T-helper 9 cell (primary cell): ENCODE results near the gene ACLY.
"Not testable (repeated sequence)": the region's sequence is repeated elsewhere in the genome, so short reads cannot be mapped to it uniquely, and the experiment has no call there.

Source experiments
- DNase-seq: peaks from one replicate; pipeline ENCODE4 v3.0.0-alpha.2; 2020

ACLY gene

DNA sequence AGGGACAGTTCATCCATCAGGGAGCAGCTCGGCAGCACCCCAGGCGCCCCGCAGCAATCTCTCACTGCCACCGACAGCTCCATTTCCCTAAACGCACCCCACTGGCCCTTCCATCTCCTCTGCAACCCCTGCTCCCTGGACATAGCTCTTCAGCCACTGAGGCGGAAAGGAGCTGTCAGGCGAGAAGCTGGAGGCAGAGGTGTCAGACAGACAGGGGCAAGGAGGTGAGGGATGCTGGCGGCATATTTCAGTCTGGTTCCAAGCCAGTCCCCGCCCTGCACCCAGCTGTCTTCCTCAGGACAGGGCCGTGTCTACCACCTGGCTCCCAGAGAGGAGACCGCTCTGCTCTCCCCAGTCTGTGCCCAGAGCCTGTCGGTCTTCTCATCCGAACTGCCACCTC is 9.7 kb downstream of the ACLY start:
- no peak for DNase-seq

DNA sequence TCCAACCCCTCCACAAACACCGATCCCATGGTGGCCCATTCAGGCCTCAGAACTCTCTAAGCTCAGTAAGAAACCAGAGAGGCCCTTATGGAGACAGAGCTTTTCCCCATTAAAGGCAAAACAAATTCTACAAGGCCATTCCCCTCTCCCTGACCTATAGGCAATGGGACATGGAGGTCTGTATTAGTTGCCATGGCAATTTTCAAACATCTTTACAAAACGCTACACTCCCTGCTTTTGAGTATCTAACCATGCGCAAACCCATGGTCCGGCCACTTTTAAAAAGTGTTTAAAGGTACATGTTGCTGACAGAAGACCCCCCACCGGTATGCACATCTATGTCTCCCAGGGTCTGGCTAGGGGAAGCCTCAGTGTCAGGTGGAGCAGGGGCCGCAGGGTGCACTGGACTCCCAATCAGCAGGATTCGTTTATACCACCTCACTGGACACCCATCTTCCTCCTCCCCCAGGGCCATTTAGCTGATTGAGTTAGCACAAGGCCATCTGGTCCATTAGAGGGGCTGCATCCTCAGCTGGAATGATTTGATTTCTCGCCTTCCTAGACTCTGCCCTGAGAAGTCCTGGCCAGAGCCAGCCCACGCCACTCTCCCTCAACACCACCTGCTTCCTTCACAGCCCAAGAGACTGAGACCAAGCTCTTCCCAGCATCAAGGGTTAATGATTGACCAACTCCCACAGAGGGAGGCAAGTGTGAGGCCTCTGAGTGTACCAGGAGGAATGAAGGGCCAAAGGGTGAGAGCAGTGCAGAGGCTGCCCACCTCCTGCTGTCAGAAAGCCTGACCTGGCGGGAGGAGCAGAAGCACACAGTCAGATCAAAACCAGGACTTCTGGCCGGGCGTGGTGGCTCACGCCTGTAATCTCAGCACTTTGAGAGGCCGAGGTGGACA is 10.9 kb downstream of the ACLY start:
- DNase-seq = no peak

DNA sequence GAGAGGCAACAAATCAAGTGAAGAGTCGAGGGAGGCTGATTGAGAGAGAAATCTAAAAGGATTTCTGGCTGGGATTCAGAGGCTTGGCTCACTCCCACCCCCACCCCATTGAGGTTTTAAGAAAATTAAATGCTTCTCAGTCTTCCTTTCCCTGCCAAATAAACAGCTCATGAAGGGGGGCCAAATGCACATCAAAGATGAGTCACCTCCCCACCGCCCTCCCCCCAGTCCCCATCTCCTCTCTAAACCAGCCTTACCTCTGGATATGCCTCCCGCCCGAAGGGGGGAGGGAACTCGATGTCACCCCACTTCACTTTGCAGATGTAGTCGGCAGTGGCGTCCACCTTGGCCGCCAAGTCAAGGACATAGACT is 11.6 kb downstream of the ACLY start:
- no peak for DNase-seq

DNA sequence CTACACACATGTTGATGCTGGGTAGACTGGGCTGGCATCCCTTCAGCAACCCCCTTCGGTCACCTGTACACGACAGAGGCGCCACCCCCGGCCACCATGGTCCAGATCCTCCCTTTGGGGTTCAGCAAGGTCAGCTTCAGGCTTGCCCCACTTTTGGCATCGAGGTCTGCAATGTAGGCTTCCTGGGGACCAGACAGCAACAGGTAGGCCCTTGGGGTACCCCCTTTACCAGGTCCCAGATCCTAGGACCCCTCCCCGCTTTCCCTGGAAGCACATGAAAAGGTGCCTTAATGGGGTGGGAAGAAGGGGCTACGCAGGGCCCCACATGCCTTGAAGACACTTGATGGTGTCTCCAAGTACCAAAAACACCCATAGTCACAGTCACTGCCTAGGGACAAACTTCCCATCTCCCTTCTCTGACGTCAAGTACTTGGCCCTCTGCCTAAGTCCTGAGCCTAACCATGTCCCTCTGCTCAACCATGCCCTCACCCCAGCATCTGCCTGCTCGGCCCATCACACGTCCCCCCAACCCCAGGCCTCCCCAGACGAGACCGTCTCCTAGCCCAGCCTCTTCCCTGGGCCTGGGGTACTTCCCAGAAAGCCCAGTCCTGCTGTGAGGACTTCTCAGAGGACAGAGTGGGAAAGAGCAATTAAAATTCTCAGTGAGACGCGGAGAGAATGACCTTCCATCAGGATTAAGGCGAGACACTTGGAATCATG is 12.1 kb downstream of the ACLY start:
- no peak for DNase-seq

DNA sequence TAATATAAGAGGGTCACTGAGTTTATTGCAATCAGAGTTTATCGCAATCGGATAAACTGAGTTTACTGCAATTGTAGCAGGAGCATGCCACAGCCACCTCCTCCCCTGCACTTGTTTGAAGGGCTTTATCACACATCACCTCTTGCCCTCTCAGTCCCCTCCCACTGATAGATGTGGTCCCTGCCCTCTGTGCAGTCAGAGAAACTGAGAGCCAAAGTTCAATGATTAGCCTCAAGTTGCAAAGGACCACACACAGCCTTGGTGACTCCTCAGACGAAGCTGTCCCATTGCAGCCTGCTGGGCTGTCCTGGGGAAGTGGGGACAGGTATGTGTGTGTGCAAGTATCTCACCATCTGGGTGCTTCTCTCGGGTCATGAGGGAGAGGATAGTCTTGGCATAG is 13.6 kb downstream of the ACLY start:
- DNase-seq = no peak

DNA sequence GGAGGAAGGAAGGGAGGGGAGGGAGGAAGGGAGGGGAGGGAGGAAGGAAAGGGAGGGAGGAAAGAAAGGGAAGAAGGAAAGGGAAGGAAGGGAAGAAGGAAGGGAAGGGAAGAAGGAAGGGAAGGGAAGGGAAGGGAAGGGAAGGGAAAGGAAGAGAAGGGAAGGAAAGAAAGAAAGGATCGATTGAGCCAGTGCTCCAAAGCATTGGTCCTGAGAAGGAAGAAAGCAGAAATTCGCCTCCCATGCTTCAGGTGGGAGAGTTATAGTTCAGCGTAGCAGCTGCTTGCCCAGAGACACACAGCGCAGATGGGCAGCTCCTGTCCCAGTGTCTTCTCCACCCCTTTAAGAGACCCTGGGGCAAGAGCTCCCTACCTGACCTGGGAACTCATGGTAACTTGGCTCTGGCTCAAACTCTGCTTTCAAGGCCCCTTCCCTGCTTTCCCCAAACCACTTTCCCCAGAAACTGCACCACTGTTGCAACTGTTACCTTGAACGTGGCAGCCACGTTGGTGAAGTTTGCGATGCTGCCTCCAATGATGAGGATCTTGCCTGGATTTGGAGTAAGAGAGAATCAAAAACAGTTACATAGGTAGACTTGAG is 14.4 kb downstream of the ACLY start:
- DNase-seq = no peak

DNA sequence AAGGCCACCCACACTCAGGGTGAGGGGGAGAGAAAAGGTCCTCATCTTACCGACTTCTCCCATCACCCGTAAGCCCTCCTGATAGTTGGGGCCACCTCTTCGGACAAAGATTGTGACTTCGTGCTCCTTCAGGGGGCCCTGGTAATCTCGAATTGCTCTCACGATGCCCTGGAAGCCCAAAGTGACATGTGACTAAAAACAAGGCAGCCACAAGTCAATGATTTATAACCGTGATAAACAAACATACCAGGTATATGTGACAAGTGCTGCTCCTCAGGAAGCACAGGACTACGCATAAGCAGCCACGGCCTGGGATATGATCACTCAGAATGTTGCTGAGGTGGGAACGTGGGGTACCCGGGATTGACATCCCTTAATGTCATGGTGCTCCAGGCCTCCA is 17.1 kb downstream of the ACLY start:
- DNase-seq = no peak

DNA sequence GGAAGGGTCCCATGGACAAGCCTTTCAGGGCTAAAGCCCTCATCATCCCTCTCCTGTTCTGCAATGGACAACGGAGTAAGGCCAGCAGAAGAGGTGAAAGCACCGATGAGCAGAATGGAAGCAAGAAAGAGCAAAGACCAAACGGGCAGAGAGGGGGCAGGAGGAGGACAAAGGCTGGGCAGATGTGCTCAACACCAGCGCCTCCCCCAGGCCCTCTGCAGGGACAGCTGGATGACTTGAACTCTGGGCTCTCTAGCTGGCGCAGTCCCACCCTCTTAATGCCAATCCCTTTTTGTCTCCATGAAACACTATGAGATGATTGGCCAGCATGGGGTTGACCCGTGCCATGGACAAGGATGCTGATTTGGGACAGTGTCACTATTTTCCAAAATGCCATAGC is 22.0 kb downstream of the ACLY start:
- no peak for DNase-seq

DNA sequence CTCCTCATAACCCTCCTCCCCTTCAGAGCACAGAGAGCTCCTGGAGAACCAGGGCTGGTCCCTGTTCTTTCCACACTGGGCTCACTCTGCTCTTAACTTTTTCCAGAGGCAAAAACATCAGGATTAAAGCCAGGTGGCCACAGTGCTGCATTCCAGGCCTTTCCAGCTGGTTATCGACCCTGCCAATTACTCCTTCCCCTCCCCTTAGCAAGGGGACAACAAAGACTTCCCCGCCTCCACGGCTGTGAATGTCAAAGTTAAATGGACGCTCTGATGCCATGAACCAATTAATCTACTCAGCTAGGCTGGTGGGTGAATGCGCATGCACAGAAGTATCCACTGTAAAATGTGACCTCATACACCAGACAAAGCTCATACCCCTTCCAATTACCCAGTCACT is 23.1 kb downstream of the ACLY start:
- no peak for DNase-seq

DNA sequence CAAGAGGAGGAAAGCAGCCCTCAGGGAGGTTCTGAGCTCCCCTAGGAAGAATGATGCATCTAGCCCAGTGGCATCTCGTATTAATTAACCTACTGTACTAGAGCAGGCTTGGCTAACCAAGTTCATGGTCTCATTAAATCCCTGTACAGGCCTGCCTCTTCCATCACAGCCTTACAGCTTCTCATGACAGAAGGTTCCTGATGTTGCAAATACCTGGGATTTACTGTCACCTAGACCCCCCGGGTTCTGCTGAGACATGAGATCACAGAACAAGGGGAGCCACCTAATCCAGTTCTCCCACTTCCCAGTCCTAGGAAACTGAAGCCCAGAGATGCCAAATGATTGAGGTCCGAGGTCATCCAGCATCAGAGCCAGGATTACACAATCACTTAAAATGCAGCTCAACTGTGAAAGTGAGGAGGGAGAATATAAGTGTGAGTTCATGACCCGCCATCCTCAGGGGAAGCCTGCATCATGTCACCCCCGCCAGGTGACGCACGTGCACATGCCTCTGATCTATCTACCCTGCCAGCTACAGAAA is 23.9 kb downstream of the ACLY start:
- no peak for DNase-seq

DNA sequence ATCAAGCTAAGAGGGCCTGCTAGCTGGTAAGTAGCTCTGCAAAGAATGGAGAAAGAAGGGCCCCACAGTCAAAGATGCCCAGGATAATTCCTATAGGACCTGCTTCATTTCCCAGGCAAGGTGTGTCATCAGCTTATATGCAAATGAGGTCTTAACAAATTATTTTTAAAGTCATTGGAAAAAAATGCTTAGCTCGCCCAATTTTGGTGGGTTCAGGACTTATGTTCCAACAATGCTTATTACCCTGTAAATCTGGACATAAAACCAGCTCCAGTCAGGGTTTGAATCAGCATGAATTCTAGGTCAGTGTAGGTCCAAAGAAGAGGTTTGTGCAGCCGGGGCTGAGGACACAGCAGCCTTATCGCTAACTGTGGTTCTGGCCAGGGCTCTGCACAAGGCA is 25.4 kb downstream of the ACLY start:
- DNase-seq = no peak

DNA sequence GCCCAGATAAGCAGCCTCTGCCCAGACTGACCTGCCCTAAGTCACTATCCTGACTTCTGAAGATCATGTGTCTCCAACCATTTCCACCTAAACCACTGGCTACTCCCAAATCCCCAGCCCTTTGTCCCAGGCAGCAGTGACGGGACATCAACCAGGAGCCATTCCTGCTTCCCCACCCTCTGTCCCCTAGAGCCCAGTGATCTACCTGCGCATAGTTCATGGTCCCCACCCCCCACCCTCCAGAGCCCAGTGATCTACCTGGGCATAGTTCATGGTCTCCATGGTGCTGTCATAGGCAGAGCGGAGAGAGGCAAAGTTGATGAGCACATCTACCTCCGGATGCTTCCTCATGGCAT is 26.8 kb downstream of the ACLY start:
- DNase-seq = no peak

DNA sequence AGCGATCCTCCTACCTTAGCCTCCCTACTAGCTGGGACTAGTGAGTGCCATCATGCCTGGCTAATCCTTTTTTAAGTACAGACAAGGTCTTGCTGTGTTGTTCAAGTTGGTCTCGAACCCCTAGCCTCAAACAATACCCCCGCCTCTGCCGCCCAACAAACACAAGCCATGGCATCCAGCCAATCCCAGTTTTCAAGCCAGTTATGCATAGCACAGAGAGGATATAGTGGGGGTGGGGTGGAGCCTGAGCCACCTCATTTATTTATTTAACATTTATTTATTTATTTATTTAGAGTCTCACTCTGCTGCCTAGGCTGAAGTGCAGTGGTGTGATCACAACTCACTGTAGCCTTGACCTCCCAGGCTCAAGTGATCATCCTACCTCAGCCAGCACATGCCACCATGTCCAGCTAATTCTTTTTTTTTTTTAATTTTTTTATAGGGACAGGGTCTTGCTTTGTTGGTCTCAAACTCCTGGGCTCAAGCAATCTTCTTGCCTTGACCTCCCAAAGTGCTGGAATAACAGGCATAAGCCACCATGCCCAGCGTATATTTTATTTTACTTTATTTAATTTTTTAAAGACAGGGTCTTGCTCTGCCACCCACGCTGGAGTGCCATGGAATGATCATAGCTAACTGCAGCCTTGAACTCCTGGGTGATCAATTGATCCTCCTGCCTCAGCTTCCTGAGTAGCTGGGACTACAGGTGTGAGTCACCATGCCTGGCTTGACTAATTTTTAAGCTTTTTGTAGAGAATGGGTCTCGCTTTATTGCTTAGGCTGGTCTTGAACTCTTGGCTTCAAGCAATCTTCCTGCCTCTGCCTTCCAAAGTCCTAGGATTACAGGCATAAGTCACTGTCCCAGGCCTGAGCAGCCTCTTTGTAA is 27.4 kb downstream of the ACLY start:
- no peak for DNase-seq

DNA sequence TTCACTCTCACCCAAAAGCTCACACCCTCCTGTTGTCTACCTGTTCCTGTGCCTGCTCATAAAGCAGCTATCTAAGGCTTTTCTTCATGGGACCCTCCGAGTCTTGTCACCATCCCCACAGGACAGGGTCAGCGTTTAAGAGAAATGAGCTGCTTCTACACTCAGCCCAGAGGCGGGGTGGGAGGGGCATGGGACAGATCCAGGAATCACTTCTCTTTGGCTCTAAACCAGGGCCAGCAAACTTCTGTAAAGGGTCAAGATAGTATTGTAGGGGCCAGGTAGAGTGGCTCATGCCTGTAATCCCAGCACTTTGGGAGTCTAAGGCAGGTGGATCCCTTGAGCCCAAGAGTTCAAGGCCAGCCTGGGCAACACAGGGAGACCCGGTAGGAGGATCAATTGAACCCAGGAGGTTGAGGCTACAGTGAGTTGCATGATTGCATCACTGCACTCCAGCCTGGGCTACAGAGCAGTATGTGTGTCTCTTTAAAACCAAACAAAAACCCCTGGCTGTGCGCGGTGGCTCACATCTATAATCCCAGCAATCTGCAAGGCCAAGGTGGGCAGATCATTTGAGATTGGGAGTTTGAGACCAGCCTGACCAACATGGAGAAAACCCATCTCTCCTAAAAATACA is 30.3 kb downstream of the ACLY start:
- no peak for DNase-seq

DNA sequence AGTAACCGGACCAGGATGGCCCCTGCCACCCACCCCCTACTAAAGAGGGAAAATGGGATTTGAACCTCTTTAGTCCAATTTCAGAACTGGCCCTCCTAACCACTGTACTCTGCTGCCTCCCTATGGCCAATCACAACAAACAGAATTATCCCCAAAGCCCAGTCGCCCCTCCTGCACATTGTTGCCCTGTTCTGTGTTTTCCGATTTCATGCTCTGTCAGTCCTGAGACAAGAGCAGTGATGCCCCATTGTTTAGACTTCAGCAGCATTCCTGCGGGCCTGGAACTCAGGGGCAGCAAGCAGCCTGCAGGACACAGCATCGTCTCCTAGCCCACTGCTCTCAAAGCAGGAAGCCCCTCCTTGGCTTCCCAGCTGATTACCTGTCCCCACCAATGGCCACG is 33.0 kb downstream of the ACLY start:
- DNase-seq = no peak

DNA sequence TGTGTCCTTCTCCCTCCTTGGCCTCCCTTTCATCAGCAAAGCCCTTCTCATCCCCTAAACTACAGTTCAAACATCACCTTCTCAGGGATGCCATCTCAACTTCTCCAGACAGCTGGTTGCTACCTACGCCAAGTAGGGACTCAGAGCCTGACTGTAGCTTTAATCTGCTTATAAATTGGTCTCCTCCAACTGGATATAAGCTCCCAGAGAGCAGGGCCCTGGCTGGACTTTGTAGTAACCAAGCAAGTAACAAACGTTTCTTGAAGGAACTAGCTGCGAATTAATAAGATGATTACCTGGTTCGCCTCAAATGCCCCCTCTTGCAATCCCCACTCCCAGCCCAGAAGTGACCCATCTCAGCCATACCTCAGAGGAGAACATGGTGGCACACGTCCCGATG is 36.0 kb downstream of the ACLY start:
- DNase-seq = no peak

DNA sequence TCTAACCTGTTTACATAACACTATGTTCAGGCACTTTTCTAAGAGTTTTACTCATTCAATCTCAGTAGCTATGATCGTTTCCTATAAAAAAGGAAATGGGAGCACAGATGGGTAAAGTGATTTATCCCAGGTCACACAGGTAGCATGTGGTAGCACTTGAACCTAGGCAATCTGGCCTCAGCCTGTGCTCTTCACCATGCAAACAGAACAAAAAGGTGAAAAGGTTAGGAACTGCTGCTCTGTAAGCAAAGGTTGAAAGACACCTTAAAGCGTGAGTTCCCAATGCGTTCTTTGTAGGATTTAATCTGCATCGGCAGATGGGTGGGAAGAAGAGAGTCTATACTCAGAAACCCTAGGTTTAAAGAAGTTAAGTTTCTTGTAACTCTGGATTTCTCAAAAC is 38.6 kb downstream of the ACLY start:
- no peak for DNase-seq

DNA sequence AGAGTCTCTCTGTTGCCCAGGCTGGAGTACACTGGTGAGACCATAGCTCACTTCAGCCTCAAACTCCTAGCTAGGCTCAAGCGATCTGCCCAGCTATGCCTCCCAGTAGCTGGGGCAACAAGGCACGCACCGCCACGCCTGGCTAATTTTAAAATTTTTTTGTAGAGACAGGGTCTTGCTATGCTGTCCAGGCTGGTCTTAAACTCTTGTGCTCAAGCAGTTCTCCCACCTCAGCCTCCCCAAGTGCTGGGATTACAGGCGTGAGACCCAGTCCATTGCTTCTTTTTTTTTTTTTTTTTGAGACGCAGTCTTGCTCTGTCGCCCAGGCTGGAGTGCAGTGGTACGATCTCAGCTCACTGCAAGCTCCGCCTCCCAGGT is 44.5 kb downstream of the ACLY start:
- DNase-seq = not testable (repeated sequence)

DNA sequence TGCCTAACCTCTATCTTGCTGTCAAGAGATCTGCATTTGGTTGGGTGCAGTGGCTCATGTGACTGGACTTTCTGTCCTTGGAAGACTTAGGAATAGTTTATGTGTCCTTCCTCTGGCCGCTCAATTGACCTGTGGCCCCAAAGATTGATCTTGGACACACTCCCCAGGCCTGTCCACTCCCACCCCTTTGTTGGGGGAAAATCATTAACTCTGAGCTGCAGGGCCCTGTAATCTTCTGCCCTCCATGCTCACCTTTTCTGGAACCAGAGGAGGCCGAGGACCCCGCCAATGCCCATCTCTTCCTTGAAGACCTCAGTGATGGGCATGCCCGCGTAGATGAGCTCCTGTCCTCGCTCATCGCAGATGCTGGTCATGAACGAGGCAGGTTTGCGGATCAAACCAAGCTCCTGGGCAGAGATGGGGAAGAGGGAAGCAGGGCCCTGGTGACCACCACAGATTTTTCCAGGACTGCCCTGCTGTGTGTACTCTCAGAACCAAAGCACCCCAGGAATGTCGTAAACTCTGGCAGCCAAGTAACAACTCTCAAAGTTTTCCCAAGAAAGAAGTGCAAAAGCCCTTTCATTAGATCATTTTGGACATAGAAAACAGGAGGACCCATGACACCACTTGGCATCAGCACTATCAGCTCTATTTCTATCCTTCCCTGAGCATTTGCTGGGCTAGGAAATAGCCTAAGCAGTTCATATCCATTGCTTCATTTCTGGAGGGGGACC is 45.0 kb downstream of the ACLY start:
- no peak for DNase-seq

DNA sequence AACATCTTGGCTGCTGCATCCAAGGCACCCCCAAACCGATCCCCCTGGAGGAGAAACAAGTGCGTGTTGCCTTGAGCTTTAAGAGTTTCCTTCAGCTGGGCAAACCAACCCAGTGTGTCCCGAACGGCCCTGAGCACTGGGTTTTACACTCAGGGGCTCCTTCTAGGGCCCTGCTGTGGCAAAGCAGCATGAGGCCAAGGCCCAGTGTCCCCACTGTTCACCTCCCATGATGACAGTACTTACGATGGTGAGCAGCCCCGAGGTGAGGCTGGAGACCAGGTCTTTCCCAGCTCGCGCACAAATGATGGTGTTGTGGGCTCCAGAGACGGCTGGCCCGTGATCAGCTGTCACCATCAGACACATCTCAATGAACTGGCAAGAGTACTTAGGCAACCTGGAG is 47.0 kb downstream of the ACLY start:
- DNase-seq = no peak

DNA sequence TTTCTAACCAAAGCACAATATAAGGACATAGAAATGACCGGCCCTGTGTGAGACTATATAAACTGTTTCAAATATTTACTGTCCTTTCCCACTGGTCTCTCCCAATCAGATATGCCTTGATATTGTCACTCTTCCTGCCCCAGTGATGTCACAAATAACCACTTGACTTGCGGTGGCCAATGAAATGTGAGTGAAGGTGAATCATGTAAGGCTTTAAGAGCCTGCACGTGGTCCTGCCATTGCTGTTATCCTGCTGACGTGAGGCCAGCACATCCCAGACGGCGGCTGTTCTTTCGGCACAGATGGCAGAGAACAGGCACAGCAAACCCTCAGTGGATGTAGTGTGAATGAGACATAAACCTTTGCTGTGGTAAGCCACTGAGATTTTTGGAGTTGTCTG is 48.1 kb downstream of the ACLY start:
- no peak for DNase-seq

DNA sequence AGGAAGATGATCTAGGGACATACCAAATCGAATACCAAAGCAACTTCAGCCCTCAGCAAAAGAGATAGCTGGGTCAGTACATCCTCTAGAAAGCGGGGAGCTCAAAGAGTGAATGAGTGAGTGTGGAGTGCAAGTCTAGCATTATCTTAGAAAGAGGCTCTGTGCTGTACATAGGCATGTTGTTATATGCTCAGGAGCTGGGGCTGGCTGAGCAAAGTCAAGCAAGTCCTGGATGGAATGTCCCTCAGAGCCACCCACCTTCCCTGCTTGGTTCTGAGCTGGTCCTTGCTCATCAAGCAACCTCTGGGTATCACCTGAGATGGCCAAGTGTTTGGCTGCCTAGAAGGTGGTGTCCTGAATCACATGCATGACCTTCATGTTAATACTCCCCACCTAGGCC is 48.7 kb downstream of the ACLY start:
- no peak for DNase-seq
